22Rv1 (cell line): Measurements from ENCODE around the gene S1PR1.
"Not testable (repeated sequence)": the region's sequence is repeated elsewhere in the genome, so short reads cannot be mapped to it uniquely, and the experiment has no call there.

Source experiments
- H3K27ac ChIP-seq: fragments of 450-650 bp; 2 replicates; pipeline ENCODE4 v1.5.1; 2017
- ZFX ChIP-seq: fragments of 450-650 bp; IDR thresholded peaks from 2 replicates; pipeline ENCODE4 v1.6.1; 2017; ENCODE audit warnings: antibody characterized with exemption, borderline replicate concordance
- TF ChIP-seq, protein P1 (sequence below): fragments of 450-650 bp; IDR thresholded peaks from 2 replicates; pipeline ENCODE4 v1.5.1; 2017; ENCODE audit warnings: mild to moderate bottlenecking

The S1PR1 gene

DNA sequence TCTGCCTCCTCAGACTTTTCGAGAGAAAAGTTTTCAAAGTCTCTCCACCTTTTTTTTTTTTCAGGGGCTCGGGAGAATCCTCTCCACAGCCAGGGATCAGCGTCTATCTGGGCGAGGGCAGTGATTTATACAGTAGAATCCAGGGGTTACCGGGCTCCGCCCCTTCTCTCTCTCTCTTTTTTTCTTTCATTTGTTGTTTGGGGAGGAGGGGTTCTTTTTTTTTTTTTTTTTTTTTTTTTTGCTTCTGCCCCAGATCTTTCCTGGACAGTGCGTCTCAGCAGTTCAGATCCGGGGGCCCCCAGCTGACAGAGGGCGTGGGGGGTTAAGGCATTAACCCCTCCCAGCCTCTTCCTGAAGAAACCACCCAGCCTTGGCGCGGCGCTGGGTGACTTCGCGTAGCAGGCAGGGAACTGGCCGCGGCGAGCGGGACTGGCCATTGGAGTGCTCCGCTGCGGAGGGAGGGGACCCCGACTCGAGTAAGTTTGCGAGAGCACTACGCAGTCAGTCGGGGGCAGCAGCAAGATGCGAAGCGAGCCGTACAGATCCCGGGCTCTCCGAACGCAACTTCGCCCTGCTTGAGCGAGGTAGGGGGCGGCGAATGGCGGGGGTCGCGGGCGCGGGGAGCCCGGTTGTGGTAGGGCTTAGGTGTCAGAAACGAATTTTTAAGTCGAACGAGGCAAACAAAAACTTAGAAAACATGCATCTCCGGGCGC is at the start of gene S1PR1:
S1PR1 (plus strand) TSS at position 504 of the 713 bp plus-strand sequence. CDS start 1,966 bp downstream, outside the sequence.
- TF ChIP-seq, protein P1, sequence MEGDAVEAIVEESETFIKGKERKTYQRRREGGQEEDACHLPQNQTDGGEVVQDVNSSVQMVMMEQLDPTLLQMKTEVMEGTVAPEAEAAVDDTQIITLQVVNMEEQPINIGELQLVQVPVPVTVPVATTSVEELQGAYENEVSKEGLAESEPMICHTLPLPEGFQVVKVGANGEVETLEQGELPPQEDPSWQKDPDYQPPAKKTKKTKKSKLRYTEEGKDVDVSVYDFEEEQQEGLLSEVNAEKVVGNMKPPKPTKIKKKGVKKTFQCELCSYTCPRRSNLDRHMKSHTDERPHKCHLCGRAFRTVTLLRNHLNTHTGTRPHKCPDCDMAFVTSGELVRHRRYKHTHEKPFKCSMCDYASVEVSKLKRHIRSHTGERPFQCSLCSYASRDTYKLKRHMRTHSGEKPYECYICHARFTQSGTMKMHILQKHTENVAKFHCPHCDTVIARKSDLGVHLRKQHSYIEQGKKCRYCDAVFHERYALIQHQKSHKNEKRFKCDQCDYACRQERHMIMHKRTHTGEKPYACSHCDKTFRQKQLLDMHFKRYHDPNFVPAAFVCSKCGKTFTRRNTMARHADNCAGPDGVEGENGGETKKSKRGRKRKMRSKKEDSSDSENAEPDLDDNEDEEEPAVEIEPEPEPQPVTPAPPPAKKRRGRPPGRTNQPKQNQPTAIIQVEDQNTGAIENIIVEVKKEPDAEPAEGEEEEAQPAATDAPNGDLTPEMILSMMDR, result no peak
- no peak for TF ChIP-seq ZFX
- H3K27ac ChIP-seq, result no peak within 1 kb of the TSS

DNA sequence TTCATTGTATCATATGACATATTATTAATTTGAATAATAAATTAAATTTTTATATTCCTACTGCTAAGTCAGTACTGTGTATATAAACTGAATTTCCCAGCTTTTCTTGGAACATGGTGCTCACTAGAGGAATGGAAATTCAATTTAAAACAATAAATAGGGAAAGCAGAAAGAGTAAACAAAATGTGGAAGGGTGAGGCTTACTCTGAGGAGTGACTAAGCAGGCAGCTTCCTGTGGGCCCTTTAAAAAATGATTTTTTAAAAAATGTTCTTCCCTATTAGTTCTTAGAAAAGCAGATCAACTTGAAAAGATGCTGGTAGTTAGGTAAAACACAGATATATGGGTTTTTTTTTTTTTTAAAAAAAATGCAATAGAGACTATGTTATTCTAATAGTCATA is 49.5 kb upstream of the S1PR1 start:
- no peak for TF ChIP-seq ZFX
- TF ChIP-seq, protein P1, result no peak
- no peak overlapping the region for H3K27ac ChIP-seq

DNA sequence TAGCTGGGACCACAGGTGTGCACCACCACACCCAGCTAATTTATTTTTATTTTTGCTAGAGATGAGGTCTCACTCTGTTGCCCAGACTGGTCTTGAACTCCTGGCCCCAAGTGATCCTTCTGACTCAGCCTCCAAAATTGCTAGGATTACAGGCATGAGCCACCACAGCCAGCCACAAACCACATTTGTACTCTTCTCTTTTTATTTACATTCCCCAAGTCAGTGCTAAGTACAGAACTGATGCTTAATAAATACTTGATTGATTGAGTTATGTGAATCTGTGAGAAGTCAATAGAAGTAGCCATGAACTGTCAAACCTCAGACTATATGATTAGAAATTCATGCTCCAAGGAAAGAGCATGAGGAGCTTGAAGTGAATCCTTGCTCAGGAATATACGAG is 48.5 kb upstream of the S1PR1 start:
- no peak overlapping the region for H3K27ac ChIP-seq
- TF ChIP-seq, protein P1, result no peak
- TF ChIP-seq ZFX, result no peak

DNA sequence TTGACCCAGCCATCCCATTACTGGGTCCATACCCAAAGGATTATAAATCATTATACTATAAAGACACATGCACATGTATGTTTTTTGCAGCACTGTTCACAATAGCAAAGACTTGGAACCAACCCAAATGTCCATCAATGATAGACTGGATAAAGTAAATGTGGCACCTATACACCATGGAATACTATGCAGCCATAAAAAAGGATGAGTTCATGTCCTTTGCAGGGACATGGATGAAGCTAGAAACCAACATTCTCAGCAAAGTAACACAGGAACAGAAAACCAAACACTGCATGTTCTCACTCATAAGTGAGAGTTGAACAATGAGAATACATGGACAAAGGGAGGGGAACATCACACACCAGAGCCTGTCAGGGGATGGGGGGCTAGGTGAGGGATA is 47.9 kb upstream of the S1PR1 start:
- H3K27ac ChIP-seq, result not testable (repeated sequence)

DNA sequence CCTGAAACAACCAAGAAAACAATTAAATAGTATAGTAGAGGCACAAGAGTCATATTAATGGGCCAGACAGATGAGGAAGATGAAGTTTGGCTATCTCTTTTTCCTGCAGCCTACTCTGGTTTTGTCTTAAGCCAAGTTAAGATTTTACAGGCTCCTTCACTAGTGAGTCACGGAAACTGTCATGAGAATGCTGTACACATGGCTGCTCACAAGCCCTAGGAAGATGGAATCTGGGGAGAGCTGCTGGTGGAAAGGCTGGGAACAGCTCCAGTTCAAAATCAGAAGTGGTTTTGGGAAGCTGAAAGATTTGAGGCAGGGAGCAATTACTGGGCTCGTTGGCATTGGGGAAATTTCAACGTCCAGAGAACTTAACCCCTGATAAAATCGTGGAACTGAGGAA is 46.4 kb upstream of the S1PR1 start:
- TF ChIP-seq ZFX, result no peak
- TF ChIP-seq, protein P1, result no peak

DNA sequence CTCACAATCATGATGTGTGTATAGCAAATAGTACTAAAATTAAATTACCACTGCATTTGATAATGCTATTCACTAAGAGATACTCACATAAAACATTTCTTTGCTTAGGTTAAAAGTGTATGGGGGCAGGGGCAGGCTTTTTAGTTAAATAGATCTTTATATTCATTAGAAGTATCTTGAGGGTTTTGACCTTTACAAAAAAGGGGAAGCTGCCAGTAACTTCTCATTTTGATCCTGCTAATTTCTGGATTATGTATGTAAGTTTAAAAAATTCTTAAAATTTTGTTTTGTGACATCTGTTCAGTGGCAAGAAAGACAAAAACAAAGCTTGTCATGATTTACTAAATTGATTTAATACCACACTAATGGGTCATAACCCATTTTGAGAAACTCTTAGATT is 45.8 kb upstream of the S1PR1 start:
- TF ChIP-seq, protein P1, result no peak
- no peak for TF ChIP-seq ZFX
- no peak overlapping the region for H3K27ac ChIP-seq

More for the DNA sequence above, 46.4 kb upstream of the S1PR1 start:
- H3K27ac ChIP-seq, result no peak overlapping the region

DNA sequence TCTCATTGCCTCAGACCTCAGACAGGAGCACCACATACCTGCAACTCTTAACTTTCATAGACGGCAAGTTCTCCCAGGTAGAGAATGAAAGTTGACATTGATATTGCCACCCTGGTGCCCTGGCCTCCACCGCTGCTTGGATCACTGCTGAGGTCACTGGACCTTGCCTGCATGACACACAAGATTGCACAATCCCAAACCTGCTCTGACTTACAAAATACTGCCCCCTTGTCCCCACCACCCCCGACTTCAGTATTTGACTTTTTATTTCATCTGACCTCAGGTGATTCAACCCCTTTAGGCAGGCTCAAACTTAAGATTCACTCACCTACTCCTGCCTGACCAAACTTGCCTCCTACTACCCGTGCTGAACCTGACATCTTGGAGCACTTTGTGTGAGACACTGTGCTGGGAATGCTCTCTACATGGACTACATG is 43.1 kb upstream of the S1PR1 start:
- no peak overlapping the region for H3K27ac ChIP-seq
- TF ChIP-seq, protein P1, result no peak
- no peak for TF ChIP-seq ZFX

DNA sequence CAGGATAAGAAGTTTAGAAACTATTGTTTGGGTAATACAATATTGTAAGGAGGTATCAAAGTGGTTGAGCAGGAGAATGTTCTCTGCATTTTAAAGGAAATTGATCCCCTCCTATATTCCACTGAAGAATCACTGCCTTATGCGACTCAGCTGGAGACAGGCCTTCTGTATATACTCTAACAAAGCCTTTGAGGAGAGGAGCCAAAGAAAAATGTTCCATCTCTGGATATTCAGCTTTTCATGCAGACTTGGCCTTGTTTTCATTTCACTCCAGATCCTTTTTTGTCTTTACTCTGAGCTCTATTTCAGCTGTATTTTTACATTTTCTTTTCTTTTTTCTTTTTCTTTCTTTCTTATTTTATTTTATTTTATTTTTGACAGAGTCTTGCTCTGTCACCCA is 42.1 kb upstream of the S1PR1 start:
- TF ChIP-seq, protein P1, result no peak
- H3K27ac ChIP-seq, result no peak overlapping the region
